HG03139 (cell line): ENCODE data around the gene ATP6V1G3.
"Not testable (repeated sequence)": the region's sequence is repeated elsewhere in the genome, so short reads cannot be mapped to it uniquely, and the experiment has no call there.

Source experiments
- ATAC-seq: cut with Tn5 transposase; IDR thresholded peaks from one replicate; pipeline ENCODE4 v1.9.1; 2021; ENCODE audit not compliant: unreplicated experiment

The ATP6V1G3 gene, protein sequence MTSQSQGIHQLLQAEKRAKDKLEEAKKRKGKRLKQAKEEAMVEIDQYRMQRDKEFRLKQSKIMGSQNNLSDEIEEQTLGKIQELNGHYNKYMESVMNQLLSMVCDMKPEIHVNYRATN

DNA sequence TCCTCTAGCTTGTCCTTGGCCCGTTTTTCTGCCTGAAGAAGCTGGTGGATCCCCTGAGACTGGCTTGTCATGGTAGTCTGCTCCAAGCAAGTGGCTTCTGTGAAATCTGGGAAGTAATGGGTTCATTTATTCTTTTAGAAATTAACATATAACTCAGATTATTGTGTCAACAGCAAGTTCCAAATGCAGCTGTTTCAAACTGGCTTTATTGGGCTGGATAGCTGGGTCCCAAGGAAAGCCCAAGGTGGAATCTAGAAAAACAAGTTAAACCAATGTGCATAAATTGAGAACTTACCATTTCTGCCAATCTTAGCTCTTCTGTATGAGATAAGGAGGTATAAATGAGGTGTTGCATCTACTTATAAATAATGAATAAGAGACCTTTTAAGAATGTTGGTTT lies at the start of gene ATP6V1G3:
ATP6V1G3 (minus strand) TSS at position 101 of the 400 bp plus-strand sequence; CDS start at position 71, 30 bp downstream.
- ATAC-seq = no peak

DNA sequence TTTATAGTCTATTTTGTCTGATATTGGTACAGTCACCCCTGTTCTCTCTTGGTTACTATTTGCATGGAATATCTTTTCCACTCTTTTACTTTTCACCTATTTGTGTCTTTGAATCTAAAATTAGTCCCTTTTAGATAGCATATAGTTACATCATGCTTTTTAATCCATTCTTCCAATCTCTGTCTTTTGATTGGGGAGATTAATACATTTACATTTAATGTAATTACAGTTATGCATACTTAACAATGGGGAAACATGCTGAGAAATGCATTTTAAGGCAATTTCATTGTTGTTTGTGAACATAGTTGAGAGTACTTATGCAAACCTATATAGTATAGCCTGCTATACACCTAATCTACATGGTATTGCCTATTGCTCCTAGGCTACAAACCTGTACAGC lies 48.4 kb upstream of the ATP6V1G3 start:
- ATAC-seq = no peak

DNA sequence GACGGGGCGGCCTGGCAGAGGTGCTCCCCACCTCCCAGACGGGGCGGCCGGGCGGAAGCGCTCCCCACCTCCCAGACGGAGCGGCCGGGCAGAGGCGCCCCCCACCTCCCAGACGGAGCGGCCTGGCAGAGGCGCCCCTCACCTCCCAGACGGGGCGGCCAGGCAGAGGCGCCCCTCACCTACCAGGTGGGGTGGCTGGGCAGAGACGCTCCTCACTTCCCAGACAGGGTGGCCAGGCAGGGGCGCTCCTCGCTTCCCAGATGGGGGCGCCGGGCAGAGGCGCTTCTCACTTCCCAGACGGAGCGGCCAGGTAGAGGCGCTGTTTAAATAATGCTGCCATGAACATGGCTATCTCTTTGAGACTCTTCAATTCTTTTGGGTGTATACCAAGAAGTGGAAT lies 43.7 kb upstream of the ATP6V1G3 start:
- ATAC-seq = no peak

DNA sequence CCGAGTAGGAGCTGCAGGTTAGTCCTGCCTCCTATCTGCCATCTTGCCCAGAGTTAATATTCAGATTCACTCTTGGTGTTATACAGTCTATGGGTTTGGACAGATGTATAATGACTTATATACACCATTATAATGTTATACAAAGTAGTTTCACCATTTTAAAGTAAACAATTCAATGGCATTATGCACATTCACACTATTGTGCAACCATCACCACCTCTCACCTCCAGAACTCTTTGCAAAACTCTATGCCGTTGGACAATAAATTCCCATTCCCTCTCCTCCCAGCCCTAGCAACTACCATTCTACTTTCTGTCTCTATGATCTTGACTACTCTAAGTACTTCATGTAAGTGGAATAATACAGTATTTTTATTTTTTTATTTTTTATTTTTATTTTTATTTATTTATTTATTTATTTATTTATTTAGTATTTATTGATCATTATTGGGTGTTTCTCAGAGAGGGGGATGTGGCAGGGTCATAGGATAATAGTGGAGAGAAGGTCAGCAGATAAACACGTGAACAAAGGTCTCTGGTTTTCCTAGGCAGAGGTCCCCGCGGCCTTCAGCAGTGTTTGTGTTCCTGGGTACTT lies 42.8 kb upstream of the ATP6V1G3 start:
- ATAC-seq = not testable (repeated sequence)

DNA sequence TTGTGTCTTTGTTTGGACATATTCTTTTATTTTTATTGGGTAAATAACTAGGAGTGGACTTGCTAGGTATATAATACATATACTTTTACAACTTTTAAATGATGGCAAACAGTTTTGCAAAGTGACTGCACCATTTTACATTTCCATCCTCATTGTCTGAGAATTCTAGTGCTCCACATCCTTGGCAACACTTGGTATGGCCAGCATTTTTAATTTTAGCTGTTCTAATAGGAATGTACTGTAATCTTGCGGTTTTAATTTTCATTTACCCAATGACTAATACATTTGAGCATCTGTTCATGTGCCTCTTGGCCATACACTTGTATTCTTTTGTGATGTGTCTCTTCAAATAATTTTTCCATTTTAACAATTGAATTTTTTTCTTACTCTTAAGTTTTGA lies 37.0 kb upstream of the ATP6V1G3 start:
- no peak for ATAC-seq

DNA sequence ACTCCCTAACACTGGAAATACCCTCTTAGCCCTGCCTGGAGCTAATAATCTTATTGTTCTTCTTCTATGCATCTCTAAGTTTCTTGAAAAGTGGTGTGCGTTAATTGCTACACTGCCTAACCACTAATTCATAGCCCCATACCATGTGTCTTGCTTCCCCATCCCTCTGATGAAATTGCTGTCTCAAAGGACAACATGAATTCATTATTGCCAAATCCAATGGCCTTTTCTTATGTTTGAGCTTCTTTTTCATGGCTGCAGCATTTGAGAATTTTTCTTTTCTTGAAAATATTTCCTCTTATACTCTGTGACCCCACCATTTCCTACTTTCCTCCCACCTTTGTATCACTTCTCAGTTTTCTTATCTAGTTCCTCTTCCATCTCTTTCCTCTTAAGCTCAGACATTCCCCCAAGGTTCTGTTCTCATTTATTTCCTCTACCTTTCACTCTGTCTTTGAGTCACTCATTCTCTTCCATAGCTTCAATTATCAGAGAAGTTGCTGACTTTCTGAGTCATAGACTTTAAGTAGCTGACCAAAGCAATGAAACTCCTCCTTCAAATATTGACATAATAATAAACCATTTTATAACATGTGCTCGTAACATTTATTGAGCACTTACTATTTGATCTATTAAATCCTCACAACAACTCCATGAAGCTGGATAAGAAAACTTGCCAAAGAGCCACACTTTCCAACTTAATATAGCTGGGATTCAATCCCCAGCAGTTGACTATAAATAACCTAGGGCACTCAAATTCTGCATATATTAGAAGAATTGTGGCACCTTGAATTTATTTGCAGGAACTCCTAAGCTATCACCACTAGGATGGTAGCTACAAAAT lies 35.5 kb upstream of the ATP6V1G3 start:
- ATAC-seq = peak; percentile 57

DNA sequence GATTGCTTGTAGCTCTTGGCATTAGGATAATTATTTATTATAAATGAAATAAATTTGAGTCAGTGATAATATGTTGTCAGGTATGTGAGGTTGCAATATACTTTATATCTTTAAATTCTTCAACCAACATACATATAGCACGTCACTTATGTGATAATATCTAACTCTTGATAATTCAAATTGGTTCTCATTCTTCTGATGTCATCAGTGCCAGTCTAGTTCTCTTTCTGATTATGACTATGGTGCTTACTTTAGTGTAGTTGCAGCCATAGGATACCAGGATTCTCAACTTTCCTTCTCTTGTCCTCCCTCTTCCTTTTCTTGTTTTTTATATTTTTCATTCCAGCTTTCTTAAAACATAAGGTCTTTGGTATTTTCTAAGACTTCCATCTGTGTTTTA lies 34.8 kb upstream of the ATP6V1G3 start:
- ATAC-seq = no peak

DNA sequence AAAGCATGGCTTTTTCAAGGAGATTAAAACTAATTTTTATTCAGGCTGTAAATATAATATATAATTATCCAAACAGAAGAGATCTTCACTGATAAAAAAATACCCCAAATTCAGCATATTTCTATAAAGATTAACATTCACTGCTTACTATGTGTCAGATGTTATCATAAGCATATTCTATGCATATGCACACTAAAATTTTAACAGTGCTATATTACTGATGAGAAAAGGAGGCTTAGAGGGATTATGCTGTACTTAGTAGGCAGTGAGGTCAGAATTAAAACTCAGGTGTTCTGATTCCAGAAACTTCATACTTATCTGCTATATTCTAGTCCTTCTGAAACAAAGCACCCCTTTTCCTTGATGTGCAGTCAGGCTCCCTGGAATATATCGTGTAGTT lies 33.8 kb upstream of the ATP6V1G3 start:
- ATAC-seq = no peak

DNA sequence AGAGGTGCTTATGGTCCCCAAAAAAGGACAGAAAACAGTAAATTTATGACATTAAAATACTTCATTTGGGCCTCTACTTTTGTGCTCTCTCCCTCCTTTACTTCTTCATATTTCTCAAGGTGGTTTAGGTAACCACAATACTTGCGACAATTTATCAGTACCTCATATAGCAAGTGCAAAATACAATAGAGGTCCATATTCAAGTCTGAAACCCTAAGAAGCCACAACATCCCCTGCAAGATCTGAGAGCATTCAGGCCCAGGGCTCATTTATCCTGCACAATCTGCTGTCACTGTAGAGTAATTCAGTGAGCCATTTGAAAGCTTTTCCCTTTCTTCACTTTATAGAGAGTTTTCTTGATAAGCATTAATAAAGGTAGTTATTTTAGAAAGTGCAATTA lies 24.2 kb upstream of the ATP6V1G3 start:
- no peak for ATAC-seq

DNA sequence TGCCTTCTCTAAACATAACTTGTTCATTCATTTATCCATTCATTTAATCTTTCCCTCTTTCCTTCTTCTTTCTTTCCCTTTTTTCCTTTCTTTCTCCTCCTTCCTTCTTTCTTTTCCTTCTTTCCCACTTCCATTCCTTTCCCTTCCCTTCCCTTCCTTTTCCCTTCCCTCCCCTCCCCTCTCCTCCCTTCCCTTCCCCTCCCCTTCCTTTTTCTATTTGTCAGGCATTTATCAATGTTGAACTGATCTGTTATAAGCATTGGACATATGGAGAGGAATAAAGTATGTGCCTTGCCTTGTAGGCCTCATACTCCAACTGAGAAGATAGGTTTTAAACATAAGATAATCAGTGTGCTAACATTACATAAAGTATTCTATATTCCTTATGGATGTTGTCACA lies 23.7 kb upstream of the ATP6V1G3 start:
- ATAC-seq = no peak

DNA sequence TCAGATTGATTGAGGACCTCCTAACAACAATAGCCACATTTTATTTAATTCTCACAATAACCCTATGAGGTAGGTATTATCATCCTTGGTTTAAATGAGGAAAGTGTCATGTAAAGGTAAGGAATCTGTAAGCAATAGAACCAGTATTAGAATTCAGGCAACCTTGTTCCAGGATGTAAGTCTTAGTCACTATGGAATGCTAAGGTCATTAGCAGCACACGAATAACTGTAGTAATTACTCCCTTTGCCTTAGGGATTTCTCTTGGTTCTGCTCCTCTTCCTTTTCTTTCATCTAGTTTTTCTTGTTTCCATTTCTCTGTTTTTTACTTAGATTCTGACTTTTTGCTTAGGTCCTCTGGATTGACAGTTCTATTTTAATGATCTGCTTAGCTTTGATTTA lies 23.1 kb upstream of the ATP6V1G3 start:
- ATAC-seq = no peak

DNA sequence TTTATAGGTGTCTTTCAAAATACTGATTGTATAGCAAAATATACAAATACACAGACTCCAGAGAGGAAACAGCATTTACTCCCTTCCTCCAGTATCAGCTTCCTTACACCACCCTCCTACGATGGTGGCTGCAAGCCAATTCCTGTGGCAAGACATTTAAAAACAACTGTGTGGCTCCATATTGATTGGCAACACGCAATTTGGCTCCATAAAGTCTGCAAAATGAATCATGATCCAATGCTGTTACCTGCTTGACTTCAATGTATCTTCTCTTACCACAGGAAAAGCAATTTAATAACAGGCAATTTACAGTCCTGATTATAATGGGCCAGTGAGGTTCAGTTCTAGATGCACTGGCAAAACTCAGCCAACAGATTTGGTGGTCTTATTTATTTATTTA lies 19.7 kb upstream of the ATP6V1G3 start:
- ATAC-seq = no peak

DNA sequence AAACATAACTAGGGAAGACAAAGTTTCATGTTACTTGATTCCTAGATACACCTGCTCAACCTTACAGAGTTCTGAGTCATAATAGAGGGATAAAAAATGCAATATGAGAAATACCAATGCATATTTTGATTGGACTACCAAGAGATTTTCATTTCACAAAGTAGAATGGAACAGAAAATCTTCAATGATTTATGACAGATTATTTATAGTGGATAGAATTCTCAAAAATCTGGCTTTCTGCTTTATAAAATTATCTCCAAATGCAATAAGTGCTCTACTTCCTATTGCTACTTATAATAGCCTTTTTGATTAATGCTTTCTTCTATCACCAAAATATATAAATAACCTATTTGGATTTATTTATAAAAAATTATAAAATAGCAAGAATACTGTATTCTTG lies 18.9 kb upstream of the ATP6V1G3 start:
- ATAC-seq = no peak

DNA sequence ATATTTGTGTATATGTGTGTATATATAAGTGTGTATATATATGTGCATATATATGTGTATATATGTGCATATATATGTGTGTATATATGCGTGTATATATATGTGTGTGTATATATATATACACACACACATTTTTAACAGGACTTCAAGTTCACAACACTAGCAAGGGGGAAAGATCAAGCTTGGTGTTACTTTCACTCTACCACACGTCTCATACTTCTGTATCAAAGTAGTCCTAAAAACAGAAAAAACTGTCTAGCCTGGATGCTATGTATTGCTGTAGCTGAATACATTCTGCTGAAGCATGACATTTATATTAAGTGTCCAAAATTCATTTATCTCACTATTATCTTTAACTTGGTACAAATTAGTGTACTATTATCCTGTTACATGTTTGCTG lies 17.9 kb upstream of the ATP6V1G3 start:
- ATAC-seq = no peak

DNA sequence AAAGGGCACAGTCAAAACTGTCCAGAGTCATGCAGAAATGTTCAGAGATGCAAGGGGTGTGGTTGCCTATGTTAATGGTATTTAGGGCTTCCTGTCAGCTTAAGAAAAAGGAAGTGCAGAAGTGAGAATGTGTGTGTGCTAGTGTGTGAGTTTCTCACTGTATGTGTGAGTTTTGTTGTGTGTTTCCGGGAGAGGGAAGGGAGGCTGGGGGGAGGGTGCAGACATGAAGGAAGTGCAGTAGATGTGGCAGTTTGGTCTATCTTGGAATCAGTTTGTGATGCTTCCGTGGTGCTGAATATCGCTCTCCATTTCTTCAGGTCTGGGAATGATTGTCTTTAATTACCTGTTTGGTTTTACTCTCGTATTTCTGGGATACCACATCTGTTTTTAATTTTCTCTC lies 16.5 kb upstream of the ATP6V1G3 start:
- ATAC-seq = peak; percentile 98

DNA sequence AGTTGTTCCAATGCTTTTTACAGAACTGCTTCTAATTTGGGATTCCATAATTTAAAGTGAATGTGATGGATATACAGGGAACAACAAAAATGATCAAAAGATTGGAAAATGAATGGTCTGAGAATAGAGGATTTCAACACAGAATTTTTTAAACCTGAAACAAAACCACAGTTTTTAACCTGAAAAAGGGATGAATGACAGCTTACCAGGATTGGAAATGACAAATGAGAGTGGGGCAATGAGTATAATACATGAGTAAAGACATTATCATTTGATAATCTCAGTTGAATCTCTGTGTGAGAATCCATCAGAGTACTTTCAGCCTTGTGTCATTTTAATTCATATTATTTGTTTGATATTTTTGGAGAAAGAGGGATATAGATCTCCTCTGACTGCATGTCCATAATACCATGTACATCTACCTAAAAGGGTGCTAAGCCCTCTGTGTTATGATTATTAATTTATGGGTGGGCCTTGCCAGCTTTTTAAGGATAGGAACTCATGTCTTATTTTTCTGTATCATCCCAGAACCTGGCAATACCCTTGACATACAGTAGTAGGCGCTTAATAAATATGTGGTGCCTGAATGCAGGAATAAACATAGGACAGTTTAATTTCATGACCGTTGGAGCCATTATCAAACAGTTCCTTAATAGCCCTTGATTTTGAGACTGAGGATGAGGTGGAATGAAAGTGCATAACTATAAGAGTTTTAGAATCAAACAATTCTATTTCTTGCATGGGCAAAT lies 12.4 kb upstream of the ATP6V1G3 start:
- no peak for ATAC-seq

DNA sequence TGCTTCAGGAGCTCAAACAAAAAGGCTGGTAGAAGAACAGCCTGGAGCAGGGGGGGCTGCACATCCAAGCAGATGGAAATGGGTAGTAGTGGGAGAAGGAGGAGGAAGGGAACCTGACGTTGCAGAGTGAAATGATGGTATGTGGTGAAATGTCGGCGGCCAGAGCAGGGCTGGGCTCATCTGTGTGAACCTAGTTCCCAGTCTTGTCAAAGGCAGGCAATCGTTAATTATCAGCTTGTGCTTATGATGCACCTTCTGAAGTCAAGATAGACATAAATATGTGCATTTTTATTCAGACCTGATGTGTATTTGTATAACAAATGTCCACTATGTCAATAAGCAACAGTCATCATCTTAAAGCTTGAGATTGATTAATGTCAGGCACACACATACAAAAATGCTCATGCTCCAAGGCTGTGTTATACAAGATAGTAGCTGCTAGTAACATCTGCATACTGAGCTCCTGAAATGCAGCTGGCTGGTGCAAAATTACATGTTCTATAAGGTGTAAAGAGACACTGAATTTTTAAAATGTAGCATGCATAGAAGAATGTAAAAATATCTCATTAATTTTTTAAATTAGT lies 10.6 kb upstream of the ATP6V1G3 start:
- no peak for ATAC-seq

DNA sequence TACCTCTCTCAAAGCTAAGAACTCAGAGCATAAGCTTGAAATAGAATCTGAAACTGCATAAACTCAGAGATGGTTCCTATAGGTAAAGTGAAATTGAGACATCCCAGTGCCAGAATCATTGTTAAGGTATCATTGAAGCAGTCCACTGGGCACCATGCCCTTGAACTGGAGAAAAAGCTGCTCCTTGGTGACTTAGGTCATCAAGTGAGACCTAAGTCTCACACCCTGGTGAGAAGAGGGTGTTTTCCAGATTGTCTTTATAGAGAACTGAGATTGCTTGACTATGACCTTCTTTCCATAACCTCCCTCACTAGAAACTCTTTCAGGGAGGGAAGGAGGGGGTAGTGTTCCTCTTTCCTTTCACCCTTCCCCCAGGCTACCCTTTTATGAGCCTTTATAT lies 9.4 kb upstream of the ATP6V1G3 start:
- peak; percentile 58 for ATAC-seq

DNA sequence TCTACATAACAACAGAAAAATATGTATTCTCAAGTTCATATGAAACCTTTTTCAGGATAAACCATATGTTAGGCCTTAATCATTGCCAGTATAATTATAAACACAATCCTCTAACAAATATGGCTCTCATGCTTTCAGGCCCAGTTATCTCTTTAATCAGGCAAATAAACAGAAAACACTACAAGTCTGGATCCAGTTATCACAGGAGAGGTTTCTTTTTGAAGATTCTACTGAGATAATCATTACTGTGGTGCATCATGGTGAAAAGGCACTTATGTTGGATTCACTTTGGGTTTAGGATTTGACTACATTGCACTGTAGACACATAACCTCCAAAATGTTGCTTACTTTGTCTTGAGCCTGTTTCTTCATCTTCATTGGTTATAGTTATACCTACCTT lies 8.4 kb upstream of the ATP6V1G3 start:
- ATAC-seq = no peak

DNA sequence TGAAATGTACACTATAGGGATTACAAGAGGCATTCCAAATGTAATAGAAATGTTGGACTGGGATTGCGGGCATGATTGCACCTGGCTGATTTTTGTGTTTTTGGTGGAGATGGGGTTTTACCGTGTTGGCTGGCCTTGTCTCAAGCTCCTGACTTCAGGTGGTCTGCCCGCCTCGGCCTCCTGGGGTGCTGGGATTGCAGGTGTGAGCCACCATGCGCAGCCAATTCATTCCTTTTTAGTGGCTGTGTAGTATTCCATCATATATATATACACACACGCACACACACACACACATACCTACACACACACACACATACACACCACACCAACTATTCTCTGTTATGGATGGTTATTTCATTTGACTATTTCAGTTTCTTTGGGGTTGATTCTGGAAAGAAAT lies 4.7 kb upstream of the ATP6V1G3 start:
- no peak for ATAC-seq

DNA sequence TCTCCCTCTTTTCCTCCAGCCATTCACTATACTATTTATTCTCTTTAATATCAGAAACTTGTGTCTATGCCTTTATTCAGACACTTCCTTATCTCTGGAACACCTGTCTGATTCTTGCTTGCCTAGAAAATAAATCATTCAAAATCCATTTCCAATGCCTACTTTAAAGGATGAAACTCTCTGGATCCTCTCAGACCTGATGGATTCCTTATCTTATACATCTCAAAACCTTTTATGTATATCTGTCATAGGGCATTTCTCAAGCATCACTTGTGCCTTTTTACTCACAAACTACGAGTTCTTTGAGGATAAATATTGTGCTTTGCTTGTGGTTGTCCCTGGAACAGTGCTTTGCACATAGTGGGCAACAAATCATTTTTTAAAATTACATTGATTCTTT lies 3.8 kb upstream of the ATP6V1G3 start:
- no peak for ATAC-seq
